Activated CD4-positive, CD25-positive, alpha-beta regulatory T cell (primary cell): ENCODE data around the gene FAM133A.

Source experiments
- DNase-seq, 4 experiments: peaks; one replicate each; lab custom pipeline; 2025; lab: John Stamatoyannopoulos, UW

FAM133A gene

GRCh38 chrX:93673869-93674271 is at the start of gene FAM133A:
TSS of gene FAM133A (plus strand) at chrX:93674206. CDS start at chrX:93709420, 35,214 bp downstream.
- DNase-seq, result no peak

GRCh38 chrX:93637591-93637990 is 36.4 kb upstream of the FAM133A start:
- no peak for DNase-seq

- DNase-seq, result no peak
Observed at GRCh38 chrX:93649381-93649780, 24.6 kb upstream of the FAM133A start.

- DNase-seq, result no peak
Observed at GRCh38 chrX:93660575-93660974, 13.4 kb upstream of the FAM133A start.

GRCh38 chrX:93673056-93673868 is 744 bp upstream of the FAM133A start, which contains the start of gene NAP1L3:
TSS of gene NAP1L3 (minus strand) at chrX:93673578. CDS start at chrX:93673304, 274 bp downstream.
- DNase-seq, result peak; percentile 1 to 10 (median 8)

GRCh38 chrX:93695981-93696380 is 22.0 kb downstream of the FAM133A start:
- DNase-seq, result no peak

GRCh38 chrX:93703701-93704100 is 29.7 kb downstream of the FAM133A start:
- DNase-seq, result no peak

- DNase-seq, result no peak
Observed at GRCh38 chrX:93711076-93711475, 37.1 kb downstream of the FAM133A start.

- DNase-seq, result no peak
Observed at GRCh38 chrX:93741811-93742210, 67.8 kb downstream of the FAM133A start.

GRCh38 chrX:93760163-93760562 is 86.2 kb downstream of the FAM133A start:
- DNase-seq, result no peak
